Esophagus squamous epithelium (tissue), 4 donors: ENCODE results near the gene PTCH1.

Source experiments
- POLR2A ChIP-seq, 4 donors: fragments of 450-650 bp; IDR thresholded peaks; one replicate each; pipeline ENCODE4 v1.6.1; 2017; ENCODE audit warnings: antibody characterized with exemption in 4 of 4, mild to moderate bottlenecking in 4 of 4, moderate library complexity in 3 of 4
- TF ChIP-seq, protein P1 (sequence below), 6 experiments: fragments of 450-650 bp in 4 of 6; fragments of 200-600 bp in 2 of 6; sonication (generic) in 2 of 6; IDR thresholded peaks; one replicate each; pipeline ENCODE4 v1.5.1; 2016 to 2019; ENCODE audit warnings: antibody characterized with exemption in 6 of 6, mild to moderate bottlenecking in 4 of 6, moderate library complexity in 4 of 6

DNA sequence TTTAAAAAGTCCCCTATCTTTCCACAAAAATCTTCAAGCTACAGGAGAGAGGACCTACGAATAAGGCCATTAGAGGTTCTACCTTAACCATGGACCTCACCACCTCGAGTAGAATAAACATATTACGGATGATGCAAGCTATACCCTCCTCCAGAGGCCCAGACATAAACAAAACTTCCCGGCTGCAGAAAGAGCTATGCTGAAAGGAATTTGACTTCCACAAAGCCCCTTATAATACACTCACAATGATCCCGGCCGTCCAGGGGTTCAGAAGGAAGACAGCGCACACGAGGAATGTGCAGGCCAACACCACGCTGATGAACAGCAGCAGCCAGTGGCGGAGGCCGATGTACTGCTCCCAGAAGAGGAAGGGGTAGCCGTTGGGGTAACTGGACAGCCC, 59.0 kb downstream of the PTCH1 start:
- TF ChIP-seq, protein P1, sequence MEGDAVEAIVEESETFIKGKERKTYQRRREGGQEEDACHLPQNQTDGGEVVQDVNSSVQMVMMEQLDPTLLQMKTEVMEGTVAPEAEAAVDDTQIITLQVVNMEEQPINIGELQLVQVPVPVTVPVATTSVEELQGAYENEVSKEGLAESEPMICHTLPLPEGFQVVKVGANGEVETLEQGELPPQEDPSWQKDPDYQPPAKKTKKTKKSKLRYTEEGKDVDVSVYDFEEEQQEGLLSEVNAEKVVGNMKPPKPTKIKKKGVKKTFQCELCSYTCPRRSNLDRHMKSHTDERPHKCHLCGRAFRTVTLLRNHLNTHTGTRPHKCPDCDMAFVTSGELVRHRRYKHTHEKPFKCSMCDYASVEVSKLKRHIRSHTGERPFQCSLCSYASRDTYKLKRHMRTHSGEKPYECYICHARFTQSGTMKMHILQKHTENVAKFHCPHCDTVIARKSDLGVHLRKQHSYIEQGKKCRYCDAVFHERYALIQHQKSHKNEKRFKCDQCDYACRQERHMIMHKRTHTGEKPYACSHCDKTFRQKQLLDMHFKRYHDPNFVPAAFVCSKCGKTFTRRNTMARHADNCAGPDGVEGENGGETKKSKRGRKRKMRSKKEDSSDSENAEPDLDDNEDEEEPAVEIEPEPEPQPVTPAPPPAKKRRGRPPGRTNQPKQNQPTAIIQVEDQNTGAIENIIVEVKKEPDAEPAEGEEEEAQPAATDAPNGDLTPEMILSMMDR (IDR thresholded peaks at IDR 0.05), result no peak
- no peak for TF ChIP-seq POLR2A (IDR thresholded peaks at IDR 0.05)
